SK-N-SH (cell line): ENCODE measurements around the gene UPP2.

Experiments used
- FOXM1 ChIP-seq: IDR thresholded peaks from 2 replicates; pipeline ENCODE4 v1.4.0; 2012; ENCODE audit warnings: low read depth, mild to moderate bottlenecking
- IRF3 ChIP-seq: fragments of 150-350 bp; IDR thresholded peaks from 2 replicates; pipeline ENCODE4 v1.6.1; 2016; ENCODE audit warnings: mild to moderate bottlenecking, low read depth, low read length
- NFIC ChIP-seq: IDR thresholded peaks from 2 replicates; pipeline ENCODE4 v1.4.0; 2012; ENCODE audit warnings: borderline replicate concordance
- POLR2AphosphoS5 ChIP-seq: IDR thresholded peaks from 2 replicates; pipeline ENCODE4 v1.6.1; 2012; ENCODE audit warnings: low read depth, low read length

GRCh38 chr2:158089322-158089721 is 12.4 kb upstream of the UPP2 start:
- TF ChIP-seq POLR2AphosphoS5 (no peak), NFIC (no peak), FOXM1 (no peak), IRF3 (no peak)
